Mesodermal cell (in vitro differentiated cells): Measurements from ENCODE around the gene RAB7B.

Experiments used
- H3K27ac ChIP-seq: 2 replicates; pipeline ENCODE4 v1.7.0; 2013; ENCODE audit warnings: mild to moderate bottlenecking, low read depth, low read length, moderate library complexity; ENCODE audit not compliant: severe bottlenecking
- H3K36me3 ChIP-seq: 2 replicates; pipeline ENCODE4 v1.7.1; 2013; ENCODE audit warnings: mild to moderate bottlenecking, low read length, moderate library complexity; ENCODE audit not compliant: control insufficient read depth, insufficient read depth
- H3K4me1 ChIP-seq: one replicate; pipeline ENCODE4 v1.7.1; 2013; ENCODE audit warnings: mild to moderate bottlenecking, low read length; ENCODE audit not compliant: insufficient read depth, control insufficient read depth, poor library complexity, severe bottlenecking
- H3K4me3 ChIP-seq: 2 replicates; pipeline ENCODE4 v1.7.0; 2013; ENCODE audit warnings: low read length, control low read depth, mild to moderate bottlenecking; ENCODE audit not compliant: insufficient read depth, poor library complexity, severe bottlenecking; ENCODE audit errors: extremely low read depth
- H3K9me3 ChIP-seq: 2 replicates; pipeline ENCODE4 v1.7.1; 2013; ENCODE audit warnings: mild to moderate bottlenecking, low read length, moderate library complexity; ENCODE audit not compliant: control insufficient read depth
- WGBS, 2 experiments: methylation state at CpG; one replicate each; pipeline ENCODE4 v1.1.5; 2013; ENCODE audit warnings: missing lambda C conversion rate in 2 of 2; ENCODE audit not compliant: insufficient coverage in 2 of 2; 5-methylcytosine and 5-hydroxymethylcytosine counted together

The RAB7B gene

GRCh38 chr1:205993068-205993467 is 10.1 kb downstream of the RAB7B start:
- 86% methylated on average over 1 of the region's 1 CpG; no CpG with 5 or more reads in 1 of the 2 experiments for WGBS, 2 experiments
- Histone ChIP-seq H3K4me3 (no peak overlapping the region), H3K36me3 (no peaks in the 10 kb centered on the region), H3K4me1 (peaks cover 19% of the 10 kb centered on the region), H3K9me3 (no peaks in the 10 kb centered on the region), H3K27ac (no peak overlapping the region)

DNA sequence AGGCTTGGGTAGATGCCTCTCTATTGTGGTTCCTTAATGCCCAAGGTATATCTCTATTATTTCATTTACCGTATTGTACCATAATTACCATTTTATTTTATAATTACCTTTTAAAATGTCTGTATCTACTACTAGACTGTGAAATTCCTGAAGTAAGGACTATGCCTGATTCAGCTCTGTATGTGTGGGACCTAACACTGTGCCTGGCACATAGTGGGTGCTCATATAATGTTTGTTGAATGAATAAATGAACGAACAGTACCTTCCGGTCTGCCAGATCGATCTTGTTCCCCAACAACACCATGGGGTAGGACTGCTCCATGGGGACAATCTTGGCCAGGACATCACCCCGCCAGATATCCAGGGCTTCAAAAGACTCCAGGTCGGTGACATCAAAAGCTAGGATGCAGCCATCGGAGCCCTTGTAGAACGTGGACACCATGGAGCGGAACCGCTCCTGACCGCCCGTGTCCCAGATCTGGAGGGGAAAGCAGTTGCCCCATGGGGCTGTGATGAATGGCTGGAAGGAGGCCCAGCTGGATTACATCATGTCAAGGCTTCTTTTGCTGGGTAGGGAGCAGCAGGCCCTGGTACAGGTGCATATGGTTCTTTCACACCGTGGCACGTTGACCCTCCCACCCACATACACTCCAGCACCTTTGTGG is 10.8 kb downstream of the RAB7B start:
- no peak overlapping the region for H3K4me3 ChIP-seq

DNA sequence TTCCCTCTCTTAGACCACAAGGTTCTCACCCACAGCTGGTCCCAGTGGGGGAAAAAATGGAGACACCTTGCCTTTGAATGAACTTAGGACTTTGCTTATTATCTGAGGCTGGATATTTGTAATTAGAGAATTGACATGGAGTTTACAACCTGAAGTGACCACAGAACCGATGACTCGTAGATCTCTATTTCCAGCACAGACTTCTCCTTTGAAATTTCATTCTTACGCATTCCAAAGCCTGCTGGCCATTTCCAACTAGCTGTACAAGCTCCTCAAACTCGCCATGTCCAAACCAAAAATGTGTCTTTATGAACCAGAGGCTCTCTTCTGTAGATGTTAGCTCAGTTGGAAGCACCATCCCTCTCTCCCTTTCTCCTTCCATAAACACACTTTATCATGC is 12.0 kb downstream of the RAB7B start:
- Histone ChIP-seq H3K27ac (peak overlapping the region; percentile 56), H3K4me3 (no peak overlapping the region), H3K4me1 (peaks cover 19% of the 10 kb centered on the region), H3K9me3 (no peaks in the 10 kb centered on the region), H3K36me3 (no peaks in the 10 kb centered on the region)
- 89 to 100% methylated on average over 2 to 4 of the region's 4 CpGs for WGBS, 2 experiments

More for the DNA sequence above, 10.8 kb downstream of the RAB7B start:
- H3K27ac ChIP-seq, result no peak overlapping the region
- WGBS, 2 experiments, result 96 to 99% methylated on average over 13 of the region's 14 CpGs
- no peaks in the 10 kb centered on the region for H3K36me3 ChIP-seq
- H3K4me1 ChIP-seq, result peaks cover 19% of the 10 kb centered on the region
- H3K9me3 ChIP-seq, result no peaks in the 10 kb centered on the region

DNA sequence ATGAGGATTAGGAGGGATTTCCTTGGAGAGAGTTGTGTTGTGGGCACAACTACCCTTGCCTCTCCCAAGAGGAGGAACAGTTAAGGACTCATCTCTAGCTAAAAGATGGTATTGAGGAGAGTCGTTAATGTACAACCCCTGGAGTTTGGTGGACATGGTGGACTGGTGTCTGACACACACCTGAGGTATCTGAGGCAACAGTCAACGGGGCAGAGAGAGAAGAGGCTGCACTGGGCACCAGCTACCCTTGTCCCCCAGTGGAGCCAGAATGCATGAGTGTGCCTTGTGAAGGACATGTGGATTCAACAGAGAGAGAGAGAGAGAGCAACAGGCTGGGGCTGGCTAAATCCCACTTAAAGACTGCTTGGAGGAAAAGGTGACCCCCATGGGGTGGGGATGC is 13.0 kb downstream of the RAB7B start:
- H3K27ac ChIP-seq, result no peak overlapping the region
- 95 to 96% methylated on average over 2 of the region's 2 CpGs for WGBS, 2 experiments
- no peaks in the 10 kb centered on the region for H3K36me3 ChIP-seq
- peaks cover 19% of the 10 kb centered on the region for H3K4me1 ChIP-seq
- no peak overlapping the region for H3K4me3 ChIP-seq
- H3K9me3 ChIP-seq, result no peaks in the 10 kb centered on the region

- no peak overlapping the region for H3K27ac ChIP-seq
- H3K36me3 ChIP-seq, result no peaks in the 10 kb centered on the region
- H3K9me3 ChIP-seq, result no peaks in the 10 kb centered on the region
- WGBS, 2 experiments, result 79 to 100% methylated on average over 2 to 3 of the region's 5 CpGs
- H3K4me3 ChIP-seq, result no peak overlapping the region
- H3K4me1 ChIP-seq, result peaks cover 16% of the 10 kb centered on the region
Measured at GRCh38 chr1:205989786-205990185, 13.4 kb downstream of the RAB7B start.

- no peaks in the 10 kb centered on the region for H3K36me3 ChIP-seq
- H3K9me3 ChIP-seq, result no peaks in the 10 kb centered on the region
- peaks cover 10% of the 10 kb centered on the region for H3K4me1 ChIP-seq
- no peak overlapping the region for H3K27ac ChIP-seq
- 89 to 90% methylated on average over 7 to 12 of the region's 12 CpGs for WGBS, 2 experiments
- no peak overlapping the region for H3K4me3 ChIP-seq
Measured at GRCh38 chr1:205988585-205988995, 14.6 kb downstream of the RAB7B start.

DNA sequence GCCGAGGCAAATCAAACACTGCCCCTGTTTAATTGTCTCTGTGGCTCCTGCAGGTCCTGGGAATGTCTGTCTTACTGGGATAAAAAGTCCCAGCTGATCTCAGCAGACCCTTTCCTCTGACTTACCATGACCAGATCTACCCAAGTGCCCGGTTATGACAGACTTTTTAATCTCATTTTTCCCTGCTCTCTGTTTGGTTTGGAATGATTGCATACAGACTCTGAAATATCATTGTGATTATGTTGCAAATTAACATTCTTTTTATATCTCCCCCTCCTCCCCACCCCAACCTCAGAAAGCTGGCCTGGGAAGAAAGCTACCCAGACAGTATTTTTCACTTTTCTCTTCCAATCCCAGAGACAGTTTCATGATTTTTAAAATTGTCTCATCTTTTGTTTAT is 16.3 kb downstream of the RAB7B start:
- H3K36me3 ChIP-seq, result no peaks in the 10 kb centered on the region
- H3K4me1 ChIP-seq, result peaks cover 10% of the 10 kb centered on the region
- H3K27ac ChIP-seq, result no peak overlapping the region
- H3K4me3 ChIP-seq, result no peak overlapping the region
- no peaks in the 10 kb centered on the region for H3K9me3 ChIP-seq
- 57% methylated on average over 1 of the region's 2 CpGs; no CpG with 5 or more reads in 1 of the 2 experiments for WGBS, 2 experiments

DNA sequence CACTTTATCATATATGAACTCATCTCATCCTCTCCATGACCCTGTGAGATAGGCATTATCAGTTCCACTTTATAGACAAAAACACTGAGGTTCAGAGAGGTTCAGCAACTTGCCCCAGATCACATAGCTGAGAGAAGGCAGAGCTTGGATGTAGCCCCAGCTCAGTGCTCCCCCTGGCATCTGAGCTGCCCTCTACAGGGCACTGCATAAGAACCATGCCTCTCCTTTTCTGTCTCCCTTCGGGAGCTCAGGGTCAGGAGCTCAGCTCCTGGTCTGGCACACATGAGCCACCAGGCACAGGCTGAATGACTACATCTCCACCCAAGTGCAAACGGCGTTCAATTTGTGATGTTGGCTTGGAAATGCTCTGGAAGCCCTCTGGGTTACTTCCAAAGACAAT is 16.9 kb downstream of the RAB7B start:
- Histone ChIP-seq H3K9me3 (no peaks in the 10 kb centered on the region), H3K27ac (no peak overlapping the region), H3K4me3 (no peak overlapping the region), H3K36me3 (no peaks in the 10 kb centered on the region), H3K4me1 (peaks cover 8% of the 10 kb centered on the region)
- WGBS, 2 experiments, result 85 to 90% methylated on average over 1 to 2 of the region's 3 CpGs

DNA sequence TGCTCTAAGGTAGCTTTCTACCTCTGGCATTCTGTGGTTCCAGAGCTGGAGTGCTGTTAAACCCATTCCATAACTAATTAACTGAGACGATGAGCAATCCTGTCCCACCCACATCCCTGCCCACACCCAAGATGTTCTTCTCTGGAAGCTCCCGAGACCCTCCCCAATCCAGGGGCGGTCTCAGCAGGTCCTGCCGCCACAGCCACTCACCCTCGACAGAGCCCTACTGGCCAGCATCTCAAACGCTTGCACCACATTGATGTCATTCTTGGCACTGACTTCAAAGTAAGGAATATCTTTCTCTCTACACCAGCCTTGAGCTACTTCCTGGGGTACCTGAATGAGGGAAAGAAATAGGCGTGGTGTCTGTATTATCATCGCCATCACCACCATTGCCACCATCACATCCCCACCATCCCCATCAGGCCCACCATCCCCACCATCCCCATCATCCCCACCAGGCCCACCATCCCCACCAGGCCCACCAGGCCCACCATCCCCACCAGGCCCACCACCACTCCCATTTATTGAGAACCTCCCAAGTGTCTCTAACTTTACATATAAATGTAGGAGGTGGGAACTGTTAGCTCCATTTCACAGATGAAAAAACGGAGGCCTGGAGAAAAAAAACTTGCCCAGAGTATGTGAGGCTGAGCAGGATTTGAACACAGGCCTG is 17.7 kb downstream of the RAB7B start:
- H3K9me3 ChIP-seq, result no peaks in the 10 kb centered on the region
- 87 to 96% methylated on average over 5 to 6 of the region's 9 CpGs for WGBS, 2 experiments
- H3K36me3 ChIP-seq, result no peaks in the 10 kb centered on the region
- peaks cover 4% of the 10 kb centered on the region for H3K4me1 ChIP-seq
- H3K4me3 ChIP-seq, result no peak overlapping the region
- H3K27ac ChIP-seq, result no peak overlapping the region

GRCh38 chr1:205983925-205984725 is 19.1 kb downstream of the RAB7B start:
- WGBS, 2 experiments, result 51 to 52% methylated on average over 11 to 12 of the region's 14 CpGs
- Histone ChIP-seq H3K9me3 (no peaks in the 10 kb centered on the region), H3K36me3 (no peaks in the 10 kb centered on the region), H3K27ac (no peak overlapping the region), H3K4me3 (no peak overlapping the region), H3K4me1 (peaks cover 4% of the 10 kb centered on the region)
